HL-60 (cell line): ENCODE results near the gene UST.

Source experiments
- DNase-seq, 2 experiments: peaks; one replicate each; pipeline ENCODE4 v3.0.0-alpha.2; 2010 to 2020; ENCODE audit warnings: low read depth in 1 of 2, low spot score in 1 of 2
- H3K27ac ChIP-seq: fragments of 250-450 bp; sonication (Bioruptor Pico); replicated peaks from 2 replicates; pipeline ENCODE4 v1.5.1; 2020; ENCODE audit warnings: mild to moderate bottlenecking, moderate library complexity
- H3K27me3 ChIP-seq: fragments of 250-450 bp; sonication (Bioruptor Pico); 2 replicates; pipeline ENCODE4 v1.5.1; 2021; ENCODE audit warnings: mild to moderate bottlenecking, moderate library complexity; ENCODE audit not compliant: insufficient read depth, poor library complexity, severe bottlenecking
- H3K4me3 ChIP-seq: replicated peaks from 2 replicates; pipeline ENCODE4 v1.5.1; 2011; ENCODE audit warnings: mild to moderate bottlenecking, control low read depth, low read length; ENCODE audit not compliant: insufficient read depth
- GABPA ChIP-seq: IDR thresholded peaks from 2 replicates; pipeline ENCODE4 v1.6.1; 2012; ENCODE audit warnings: low read depth
- POLR2AphosphoS5 ChIP-seq: IDR thresholded peaks from 2 replicates; pipeline ENCODE4 v1.6.1; 2012; ENCODE audit warnings: low read depth
- SPI1 ChIP-seq: IDR thresholded peaks from 2 replicates; pipeline ENCODE4 v1.6.1; 2012; ENCODE audit warnings: low read depth, mild to moderate bottlenecking, borderline replicate concordance
- TF ChIP-seq, protein P1 (sequence below): IDR thresholded peaks from one replicate; pipeline ENCODE4 v1.5.1; 2011; ENCODE audit warnings: low read length, control low read depth, inconsistent platforms; ENCODE audit not compliant: insufficient read depth
- TF ChIP-seq, protein P2 (sequence below): IDR thresholded peaks from 2 replicates; pipeline ENCODE4 v1.6.1; 2012; ENCODE audit warnings: low read depth; ENCODE audit not compliant: insufficient replicate concordance

The UST gene

DNA sequence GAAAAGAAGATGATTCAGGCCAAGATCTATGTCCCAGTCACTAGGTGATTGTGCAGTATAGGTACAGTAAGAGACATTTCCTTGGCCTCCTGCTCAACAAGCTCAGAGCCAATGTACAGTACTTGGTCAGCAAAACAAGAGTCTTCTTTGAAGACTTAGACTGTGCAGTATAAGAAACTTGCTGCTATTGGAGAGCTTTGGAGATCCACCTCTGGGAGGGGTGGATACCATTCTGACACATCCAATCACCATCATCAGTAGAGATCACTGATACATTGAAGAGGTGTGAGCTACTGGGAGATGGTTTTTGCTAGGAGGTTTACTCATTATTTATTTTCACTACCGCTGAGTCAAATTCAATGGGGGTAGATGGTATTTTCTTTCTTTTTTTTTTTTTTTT, 77.5 kb downstream of the UST start:
- no peak for DNase-seq
- TF ChIP-seq GABPA: no peak
- no peak for TF ChIP-seq SPI1
- TF ChIP-seq, protein P1, sequence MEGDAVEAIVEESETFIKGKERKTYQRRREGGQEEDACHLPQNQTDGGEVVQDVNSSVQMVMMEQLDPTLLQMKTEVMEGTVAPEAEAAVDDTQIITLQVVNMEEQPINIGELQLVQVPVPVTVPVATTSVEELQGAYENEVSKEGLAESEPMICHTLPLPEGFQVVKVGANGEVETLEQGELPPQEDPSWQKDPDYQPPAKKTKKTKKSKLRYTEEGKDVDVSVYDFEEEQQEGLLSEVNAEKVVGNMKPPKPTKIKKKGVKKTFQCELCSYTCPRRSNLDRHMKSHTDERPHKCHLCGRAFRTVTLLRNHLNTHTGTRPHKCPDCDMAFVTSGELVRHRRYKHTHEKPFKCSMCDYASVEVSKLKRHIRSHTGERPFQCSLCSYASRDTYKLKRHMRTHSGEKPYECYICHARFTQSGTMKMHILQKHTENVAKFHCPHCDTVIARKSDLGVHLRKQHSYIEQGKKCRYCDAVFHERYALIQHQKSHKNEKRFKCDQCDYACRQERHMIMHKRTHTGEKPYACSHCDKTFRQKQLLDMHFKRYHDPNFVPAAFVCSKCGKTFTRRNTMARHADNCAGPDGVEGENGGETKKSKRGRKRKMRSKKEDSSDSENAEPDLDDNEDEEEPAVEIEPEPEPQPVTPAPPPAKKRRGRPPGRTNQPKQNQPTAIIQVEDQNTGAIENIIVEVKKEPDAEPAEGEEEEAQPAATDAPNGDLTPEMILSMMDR: no peak
- TF ChIP-seq POLR2AphosphoS5: no peak
- TF ChIP-seq, protein P2, sequence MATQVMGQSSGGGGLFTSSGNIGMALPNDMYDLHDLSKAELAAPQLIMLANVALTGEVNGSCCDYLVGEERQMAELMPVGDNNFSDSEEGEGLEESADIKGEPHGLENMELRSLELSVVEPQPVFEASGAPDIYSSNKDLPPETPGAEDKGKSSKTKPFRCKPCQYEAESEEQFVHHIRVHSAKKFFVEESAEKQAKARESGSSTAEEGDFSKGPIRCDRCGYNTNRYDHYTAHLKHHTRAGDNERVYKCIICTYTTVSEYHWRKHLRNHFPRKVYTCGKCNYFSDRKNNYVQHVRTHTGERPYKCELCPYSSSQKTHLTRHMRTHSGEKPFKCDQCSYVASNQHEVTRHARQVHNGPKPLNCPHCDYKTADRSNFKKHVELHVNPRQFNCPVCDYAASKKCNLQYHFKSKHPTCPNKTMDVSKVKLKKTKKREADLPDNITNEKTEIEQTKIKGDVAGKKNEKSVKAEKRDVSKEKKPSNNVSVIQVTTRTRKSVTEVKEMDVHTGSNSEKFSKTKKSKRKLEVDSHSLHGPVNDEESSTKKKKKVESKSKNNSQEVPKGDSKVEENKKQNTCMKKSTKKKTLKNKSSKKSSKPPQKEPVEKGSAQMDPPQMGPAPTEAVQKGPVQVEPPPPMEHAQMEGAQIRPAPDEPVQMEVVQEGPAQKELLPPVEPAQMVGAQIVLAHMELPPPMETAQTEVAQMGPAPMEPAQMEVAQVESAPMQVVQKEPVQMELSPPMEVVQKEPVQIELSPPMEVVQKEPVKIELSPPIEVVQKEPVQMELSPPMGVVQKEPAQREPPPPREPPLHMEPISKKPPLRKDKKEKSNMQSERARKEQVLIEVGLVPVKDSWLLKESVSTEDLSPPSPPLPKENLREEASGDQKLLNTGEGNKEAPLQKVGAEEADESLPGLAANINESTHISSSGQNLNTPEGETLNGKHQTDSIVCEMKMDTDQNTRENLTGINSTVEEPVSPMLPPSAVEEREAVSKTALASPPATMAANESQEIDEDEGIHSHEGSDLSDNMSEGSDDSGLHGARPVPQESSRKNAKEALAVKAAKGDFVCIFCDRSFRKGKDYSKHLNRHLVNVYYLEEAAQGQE: no peak
- Histone ChIP-seq H3K4me3 (no peak overlapping the region), H3K27me3 (peaks cover 2% of the 10 kb centered on the region), H3K27ac (no peak overlapping the region)

DNA sequence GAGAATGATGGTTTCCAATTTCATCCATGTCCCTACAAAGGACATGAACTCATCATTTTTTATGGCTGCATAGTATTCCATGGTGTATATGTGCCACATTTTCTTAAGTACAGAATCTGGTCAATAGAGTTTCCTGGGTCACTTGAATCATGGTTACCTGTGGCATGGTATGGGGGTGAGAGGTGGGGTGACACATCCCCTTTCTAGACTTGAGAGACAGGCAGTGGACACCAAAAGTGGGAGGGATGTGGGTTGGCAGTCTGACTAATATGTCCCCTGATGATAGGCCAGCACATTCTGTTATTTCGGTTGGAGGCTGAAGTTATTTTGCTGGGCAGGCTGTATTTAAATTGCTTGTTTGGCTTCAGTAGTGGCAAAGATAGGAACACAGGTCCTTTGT, 78.1 kb downstream of the UST start:
- no peak for TF ChIP-seq POLR2AphosphoS5
- TF ChIP-seq GABPA: no peak
- TF ChIP-seq, protein P1: no peak
- TF ChIP-seq SPI1: no peak
- TF ChIP-seq, protein P2: no peak
- H3K27me3 ChIP-seq: peaks cover 2% of the 10 kb centered on the region
- H3K4me3 ChIP-seq: no peak overlapping the region
- no peak overlapping the region for H3K27ac ChIP-seq
- DNase-seq: no peak

DNA sequence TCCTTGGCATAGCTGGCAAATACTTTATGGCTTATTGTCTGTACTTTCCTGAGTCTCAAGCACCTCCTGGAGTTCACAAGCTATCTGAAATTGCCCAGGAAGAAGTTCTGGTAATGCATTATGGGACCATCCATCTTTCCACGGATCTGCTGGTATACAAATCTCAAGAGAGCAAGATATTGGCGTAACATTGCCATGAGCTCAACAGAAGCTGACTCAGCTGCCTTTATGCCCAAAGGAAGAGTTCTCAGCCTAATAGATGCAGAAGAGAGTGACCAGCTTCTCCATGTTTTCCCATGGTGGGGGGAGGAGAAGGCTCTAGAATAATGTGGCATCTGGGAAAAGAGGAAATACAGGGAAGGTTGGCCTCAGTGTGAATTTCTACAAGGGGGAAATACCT, 78.7 kb downstream of the UST start:
- TF ChIP-seq GABPA (no peak), POLR2AphosphoS5 (no peak), SPI1 (no peak)
- TF ChIP-seq, protein P1: no peak
- TF ChIP-seq, protein P2: no peak
- Histone ChIP-seq H3K4me3 (no peak overlapping the region), H3K27ac (no peak overlapping the region), H3K27me3 (peaks cover 2% of the 10 kb centered on the region)
- DNase-seq: no peak
